WERI-Rb-1 (cell line): ENCODE measurements around the gene SHC3.

Experiments used
- DNase-seq: peaks from one replicate; pipeline ENCODE4 v3.0.0-alpha.2; 2020
- H3K27ac ChIP-seq: fragments of 250-450 bp; sonication (Bioruptor Pico); 2 replicates; pipeline ENCODE4 v1.5.1; 2020; ENCODE audit warnings: mild to moderate bottlenecking, moderate library complexity
- H3K27me3 ChIP-seq: fragments of 250-450 bp; sonication (Bioruptor Pico); 2 replicates; pipeline ENCODE4 v1.5.1; 2021; ENCODE audit warnings: mild to moderate bottlenecking, low read depth, moderate library complexity; ENCODE audit not compliant: insufficient read depth, severe bottlenecking
- H3K36me3 ChIP-seq: fragments of 250-450 bp; sonication (Bioruptor Pico); 2 replicates; pipeline ENCODE4 v1.5.1; 2020; ENCODE audit warnings: mild to moderate bottlenecking, moderate library complexity
- H3K4me3 ChIP-seq: 2 replicates; pipeline ENCODE4 v1.5.1; 2011; ENCODE audit warnings: low read depth, mild to moderate bottlenecking, control low read depth, low read length
- H3K9me3 ChIP-seq: fragments of 250-450 bp; sonication (Bioruptor Pico); 2 replicates; pipeline ENCODE4 v1.5.1; 2021; ENCODE audit warnings: mild to moderate bottlenecking, moderate library complexity; ENCODE audit not compliant: severe bottlenecking
- TF ChIP-seq, protein P1 (sequence below): IDR thresholded peaks from 2 replicates; pipeline ENCODE4 v1.5.1; 2011; ENCODE audit warnings: low read depth, mild to moderate bottlenecking, control low read depth, inconsistent platforms, low read length

SHC3 gene

DNA sequence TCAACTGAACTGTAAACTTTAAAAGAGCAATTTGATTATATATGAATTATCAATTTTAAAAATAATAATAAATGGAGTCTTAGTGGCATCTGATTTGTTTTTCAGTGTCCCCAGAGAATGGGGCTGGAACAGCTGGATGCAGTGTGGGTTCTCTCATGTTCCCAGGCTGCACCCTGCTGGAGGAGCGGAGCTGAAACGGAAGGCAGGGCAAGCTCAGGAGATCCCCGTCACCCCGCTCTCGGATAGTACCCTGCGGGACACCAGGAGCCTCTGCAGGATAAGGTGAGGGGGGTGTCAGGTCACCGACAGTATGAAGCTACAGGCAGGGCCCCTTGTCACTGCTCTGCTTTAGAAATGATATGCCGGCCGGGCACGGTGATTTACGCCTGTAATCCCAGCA is 130.0 kb downstream of the SHC3 start:
- Histone ChIP-seq H3K9me3 (no peaks in the 10 kb centered on the region), H3K27me3 (no peaks in the 10 kb centered on the region), H3K27ac (no peak overlapping the region), H3K4me3 (no peak overlapping the region), H3K36me3 (no peaks in the 10 kb centered on the region)
- TF ChIP-seq, protein P1, sequence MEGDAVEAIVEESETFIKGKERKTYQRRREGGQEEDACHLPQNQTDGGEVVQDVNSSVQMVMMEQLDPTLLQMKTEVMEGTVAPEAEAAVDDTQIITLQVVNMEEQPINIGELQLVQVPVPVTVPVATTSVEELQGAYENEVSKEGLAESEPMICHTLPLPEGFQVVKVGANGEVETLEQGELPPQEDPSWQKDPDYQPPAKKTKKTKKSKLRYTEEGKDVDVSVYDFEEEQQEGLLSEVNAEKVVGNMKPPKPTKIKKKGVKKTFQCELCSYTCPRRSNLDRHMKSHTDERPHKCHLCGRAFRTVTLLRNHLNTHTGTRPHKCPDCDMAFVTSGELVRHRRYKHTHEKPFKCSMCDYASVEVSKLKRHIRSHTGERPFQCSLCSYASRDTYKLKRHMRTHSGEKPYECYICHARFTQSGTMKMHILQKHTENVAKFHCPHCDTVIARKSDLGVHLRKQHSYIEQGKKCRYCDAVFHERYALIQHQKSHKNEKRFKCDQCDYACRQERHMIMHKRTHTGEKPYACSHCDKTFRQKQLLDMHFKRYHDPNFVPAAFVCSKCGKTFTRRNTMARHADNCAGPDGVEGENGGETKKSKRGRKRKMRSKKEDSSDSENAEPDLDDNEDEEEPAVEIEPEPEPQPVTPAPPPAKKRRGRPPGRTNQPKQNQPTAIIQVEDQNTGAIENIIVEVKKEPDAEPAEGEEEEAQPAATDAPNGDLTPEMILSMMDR = no peak
- DNase-seq = no peak

DNA sequence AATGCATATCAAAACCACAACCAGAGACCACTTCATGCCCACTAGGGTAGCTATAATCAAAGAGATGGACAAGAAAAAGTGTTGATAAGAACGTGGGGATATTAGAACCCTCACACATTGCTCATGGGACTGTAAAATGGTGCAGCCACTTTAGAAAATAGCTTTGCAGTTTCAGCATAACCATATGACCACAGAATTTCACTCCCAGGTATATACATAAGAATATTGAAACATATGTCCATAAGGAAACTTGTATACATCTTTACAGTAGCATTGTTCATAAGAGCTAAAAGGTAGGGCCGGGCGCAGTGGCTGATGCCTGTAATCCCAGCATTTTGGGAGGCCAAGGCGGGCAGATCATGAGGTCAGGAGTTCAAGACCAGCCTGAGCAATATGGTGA is 131.0 kb downstream of the SHC3 start:
- Histone ChIP-seq H3K27ac (no peak overlapping the region), H3K36me3 (no peaks in the 10 kb centered on the region), H3K27me3 (no peaks in the 10 kb centered on the region), H3K4me3 (no peak overlapping the region), H3K9me3 (no peaks in the 10 kb centered on the region)
- no peak for DNase-seq
- TF ChIP-seq, protein P1 = no peak

DNA sequence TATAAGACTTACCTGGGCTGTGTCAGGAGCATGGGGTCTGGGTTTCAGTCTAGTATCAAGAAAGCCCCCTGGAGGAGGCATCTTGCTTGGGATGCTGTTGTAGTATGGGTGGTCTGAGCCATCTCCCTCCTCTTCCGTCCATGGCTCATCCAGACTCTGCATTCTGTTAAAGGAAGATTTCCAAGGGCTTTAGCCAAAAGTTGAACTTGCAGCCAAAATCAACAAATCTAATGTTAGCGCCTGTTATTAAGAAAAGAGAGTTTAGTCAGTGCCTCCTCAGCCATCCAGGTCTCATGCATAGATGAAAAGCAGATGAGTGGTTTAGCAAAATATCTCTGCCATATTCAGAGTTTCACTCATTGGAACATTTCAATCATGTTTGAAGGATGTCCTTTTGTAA is 131.8 kb downstream of the SHC3 start:
- Histone ChIP-seq H3K9me3 (no peaks in the 10 kb centered on the region), H3K4me3 (no peak overlapping the region), H3K36me3 (no peaks in the 10 kb centered on the region), H3K27me3 (no peaks in the 10 kb centered on the region), H3K27ac (no peak overlapping the region)
- TF ChIP-seq, protein P1 = no peak
- DNase-seq = no peak

DNA sequence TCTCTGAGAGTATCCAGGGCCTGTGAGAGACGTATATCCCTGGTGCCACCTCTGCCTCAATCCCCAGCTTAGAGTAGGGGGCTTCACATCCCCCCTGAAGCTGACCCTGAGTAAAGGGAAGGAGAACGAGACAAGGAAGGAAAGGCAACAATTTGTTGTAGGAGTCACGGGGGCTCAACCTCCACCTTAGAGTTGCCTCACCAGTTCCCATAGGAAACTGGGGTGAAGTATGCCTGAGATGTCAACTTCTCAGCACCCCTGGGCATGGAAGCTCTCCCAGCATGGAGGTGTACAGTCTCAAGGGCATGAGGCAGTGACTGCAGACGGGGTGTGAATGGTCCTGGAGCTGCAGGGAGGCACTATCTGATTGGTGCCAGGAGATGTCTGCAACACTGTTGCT is 133.7 kb downstream of the SHC3 start:
- H3K4me3 ChIP-seq = no peak overlapping the region
- TF ChIP-seq, protein P1 = no peak
- H3K36me3 ChIP-seq = no peaks in the 10 kb centered on the region
- no peak overlapping the region for H3K27ac ChIP-seq
- no peak for DNase-seq
- no peaks in the 10 kb centered on the region for H3K27me3 ChIP-seq
- H3K9me3 ChIP-seq = no peaks in the 10 kb centered on the region

DNA sequence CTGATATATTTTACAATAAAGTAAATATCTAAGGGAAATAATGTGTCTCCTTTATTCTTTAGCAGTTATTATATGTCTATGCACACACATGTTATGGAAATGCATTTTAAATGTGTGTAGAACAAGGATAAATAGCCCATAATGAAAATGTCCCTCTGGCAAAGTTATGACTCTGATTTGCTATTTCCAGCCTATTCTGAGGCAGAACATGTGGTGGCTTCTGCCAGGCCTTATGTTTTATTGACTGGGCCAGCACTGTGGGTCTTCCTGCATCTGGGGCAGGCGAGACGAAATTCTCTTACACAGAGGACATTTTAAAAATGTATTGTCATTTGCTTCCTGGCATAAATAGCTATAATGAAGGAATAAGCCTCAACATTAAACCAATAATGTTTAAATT is 134.5 kb downstream of the SHC3 start:
- TF ChIP-seq, protein P1 = no peak
- DNase-seq = no peak
- no peaks in the 10 kb centered on the region for H3K27me3 ChIP-seq
- H3K36me3 ChIP-seq = no peaks in the 10 kb centered on the region
- no peak overlapping the region for H3K27ac ChIP-seq
- no peak overlapping the region for H3K4me3 ChIP-seq
- H3K9me3 ChIP-seq = no peaks in the 10 kb centered on the region

DNA sequence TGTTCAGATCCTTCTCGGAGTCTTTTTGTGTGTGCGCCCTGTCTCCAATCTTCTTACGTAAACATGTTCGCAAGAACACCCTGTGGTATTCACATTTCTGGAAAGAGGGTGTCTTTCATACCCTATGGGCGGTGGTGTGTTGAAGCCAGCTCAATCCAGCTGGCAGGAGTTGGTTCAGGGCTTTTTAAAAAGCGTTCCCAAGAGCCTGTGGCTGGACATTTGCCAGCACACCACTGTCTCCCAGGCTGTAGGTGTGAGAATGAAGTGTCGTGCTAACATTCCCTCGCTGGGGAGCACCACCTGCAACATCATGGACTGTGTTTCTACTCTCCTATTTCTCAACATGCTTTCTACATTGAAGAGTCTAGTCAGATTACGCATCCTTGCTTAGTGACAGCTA is 135.6 kb downstream of the SHC3 start:
- Histone ChIP-seq H3K27ac (no peak overlapping the region), H3K36me3 (no peaks in the 10 kb centered on the region), H3K27me3 (no peaks in the 10 kb centered on the region), H3K4me3 (no peak overlapping the region), H3K9me3 (no peaks in the 10 kb centered on the region)
- DNase-seq = no peak
- TF ChIP-seq, protein P1 = no peak
